ENCODE data around the gene FRMD3.
"Not testable (repeated sequence)": the region's sequence is repeated elsewhere in the genome, so short reads cannot be mapped to it uniquely, and the experiment has no call there.

FRMD3 gene

GRCh38 chr9:83359039-83359438, 179.2 kb downstream of the FRMD3 start:
- Mint-ChIP-seq H3K4me3 (no peak overlapping the region), H3K27me3 (peaks cover 3% of the 10 kb centered on the region), H3K9me3 (peaks cover 7% of the 10 kb centered on the region), H3K27ac (no peak overlapping the region), H3K36me3 (peaks cover 2% of the 10 kb centered on the region), H3K4me1 (no peaks in the 10 kb centered on the region)
- DNase-seq (ENCODE audit: low spot score in 2 of 2) (no peak), ATAC-seq (ENCODE audit: low read depth) (no peak)

- not testable (repeated sequence) for H3K27me3 Mint-ChIP-seq; H3K9me3 Mint-ChIP-seq; DNase-seq (ENCODE audit: low spot score in 2 of 2); H3K36me3 Mint-ChIP-seq; H3K27ac Mint-ChIP-seq; H3K4me3 Mint-ChIP-seq; ATAC-seq (ENCODE audit: low read depth); H3K4me1 Mint-ChIP-seq
These were observed 179.7 kb downstream of the FRMD3 start for GRCh38 chr9:83358493-83358892.

GRCh38 chr9:83355729-83356151, 182.5 kb downstream of the FRMD3 start:
- peaks cover 3% of the 10 kb centered on the region for H3K27me3 Mint-ChIP-seq
- no peak for DNase-seq (ENCODE audit: low spot score in 2 of 2)
- H3K4me3 Mint-ChIP-seq = no peak overlapping the region
- no peak for ATAC-seq (ENCODE audit: low read depth)
- H3K9me3 Mint-ChIP-seq = peaks cover 3% of the 10 kb centered on the region
- H3K4me1 Mint-ChIP-seq = no peaks in the 10 kb centered on the region
- no peak overlapping the region for H3K27ac Mint-ChIP-seq
- H3K36me3 Mint-ChIP-seq = peaks cover 2% of the 10 kb centered on the region

GRCh38 chr9:83355024-83355444, 183.2 kb downstream of the FRMD3 start:
- Mint-ChIP-seq H3K4me3 (no peak overlapping the region), H3K4me1 (no peaks in the 10 kb centered on the region), H3K27ac (no peak overlapping the region), H3K9me3 (peaks cover 3% of the 10 kb centered on the region), H3K36me3 (peaks cover 2% of the 10 kb centered on the region), H3K27me3 (peaks cover 3% of the 10 kb centered on the region)
- DNase-seq (ENCODE audit: low spot score in 2 of 2) = no peak
- ATAC-seq (ENCODE audit: low read depth) = no peak

- no peaks in the 10 kb centered on the region for H3K27me3 Mint-ChIP-seq
- no peak overlapping the region for H3K4me3 Mint-ChIP-seq
- no peaks in the 10 kb centered on the region for H3K9me3 Mint-ChIP-seq
- no peak overlapping the region for H3K27ac Mint-ChIP-seq
- DNase-seq (ENCODE audit: low spot score in 2 of 2) = no peak
- no peaks in the 10 kb centered on the region for H3K36me3 Mint-ChIP-seq
- H3K4me1 Mint-ChIP-seq = no peaks in the 10 kb centered on the region
- no peak for ATAC-seq (ENCODE audit: low read depth)
These were observed 189.2 kb downstream of the FRMD3 start for GRCh38 chr9:83349031-83349430.

- Mint-ChIP-seq H3K27ac (no peak overlapping the region), H3K36me3 (no peaks in the 10 kb centered on the region), H3K27me3 (no peaks in the 10 kb centered on the region), H3K4me1 (no peaks in the 10 kb centered on the region), H3K4me3 (no peak overlapping the region), H3K9me3 (no peaks in the 10 kb centered on the region)
- DNase-seq (ENCODE audit: low spot score in 2 of 2) (no peak), ATAC-seq (ENCODE audit: low read depth) (no peak)
These were observed 191.4 kb downstream of the FRMD3 start for GRCh38 chr9:83346655-83347420.

GRCh38 chr9:83343366-83343999, 194.7 kb downstream of the FRMD3 start:
- no peak overlapping the region for H3K27ac Mint-ChIP-seq
- H3K4me3 Mint-ChIP-seq = no peak overlapping the region
- no peak for ATAC-seq (ENCODE audit: low read depth)
- peaks cover 2% of the 10 kb centered on the region for H3K36me3 Mint-ChIP-seq
- no peaks in the 10 kb centered on the region for H3K27me3 Mint-ChIP-seq
- DNase-seq (ENCODE audit: low spot score in 2 of 2) = no peak
- no peaks in the 10 kb centered on the region for H3K9me3 Mint-ChIP-seq
- no peaks in the 10 kb centered on the region for H3K4me1 Mint-ChIP-seq

GRCh38 chr9:83342731-83343130, 195.5 kb downstream of the FRMD3 start:
- no peaks in the 10 kb centered on the region for H3K9me3 Mint-ChIP-seq
- no peak overlapping the region for H3K27ac Mint-ChIP-seq
- DNase-seq (ENCODE audit: low spot score in 2 of 2) (no peak), ATAC-seq (ENCODE audit: low read depth) (no peak)
- H3K4me3 Mint-ChIP-seq = no peak overlapping the region
- H3K4me1 Mint-ChIP-seq = no peaks in the 10 kb centered on the region
- H3K36me3 Mint-ChIP-seq = peaks cover 2% of the 10 kb centered on the region
- H3K27me3 Mint-ChIP-seq = no peaks in the 10 kb centered on the region

- Mint-ChIP-seq H3K4me1 (no peaks in the 10 kb centered on the region), H3K27me3 (no peaks in the 10 kb centered on the region), H3K36me3 (peaks cover 2% of the 10 kb centered on the region), H3K27ac (no peak overlapping the region), H3K4me3 (no peak overlapping the region), H3K9me3 (no peaks in the 10 kb centered on the region)
- no peak for ATAC-seq (ENCODE audit: low read depth)
- DNase-seq (ENCODE audit: low spot score in 2 of 2) = no peak
These were observed 196.2 kb downstream of the FRMD3 start for GRCh38 chr9:83342006-83342405.

GRCh38 chr9:83340451-83340850, 197.8 kb downstream of the FRMD3 start:
- no peak for ATAC-seq (ENCODE audit: low read depth)
- no peak for DNase-seq (ENCODE audit: low spot score in 2 of 2)
- no peak overlapping the region for H3K27ac Mint-ChIP-seq
- peaks cover 2% of the 10 kb centered on the region for H3K36me3 Mint-ChIP-seq
- H3K4me1 Mint-ChIP-seq = no peaks in the 10 kb centered on the region
- no peak overlapping the region for H3K4me3 Mint-ChIP-seq
- no peaks in the 10 kb centered on the region for H3K27me3 Mint-ChIP-seq
- H3K9me3 Mint-ChIP-seq = no peaks in the 10 kb centered on the region

- ATAC-seq (ENCODE audit: low read depth) (no peak), DNase-seq (ENCODE audit: low spot score in 2 of 2) (no peak)
- H3K27me3 Mint-ChIP-seq = no peaks in the 10 kb centered on the region
- H3K9me3 Mint-ChIP-seq = no peaks in the 10 kb centered on the region
- peaks cover 2% of the 10 kb centered on the region for H3K36me3 Mint-ChIP-seq
- no peak overlapping the region for H3K4me3 Mint-ChIP-seq
- no peak overlapping the region for H3K27ac Mint-ChIP-seq
- no peaks in the 10 kb centered on the region for H3K4me1 Mint-ChIP-seq
These were observed 198.8 kb downstream of the FRMD3 start for GRCh38 chr9:83339435-83339834.

- DNase-seq (ENCODE audit: low spot score in 2 of 2) (no peak), ATAC-seq (ENCODE audit: low read depth) (no peak)
- Mint-ChIP-seq H3K9me3 (no peaks in the 10 kb centered on the region), H3K4me1 (no peaks in the 10 kb centered on the region), H3K4me3 (no peak overlapping the region), H3K27me3 (no peaks in the 10 kb centered on the region), H3K27ac (no peak overlapping the region), H3K36me3 (peaks cover 2% of the 10 kb centered on the region)
These were observed 201.5 kb downstream of the FRMD3 start for GRCh38 chr9:83336706-83337105.

- Mint-ChIP-seq H3K27me3 (no peaks in the 10 kb centered on the region), H3K4me3 (no peak overlapping the region), H3K36me3 (no peaks in the 10 kb centered on the region), H3K4me1 (no peaks in the 10 kb centered on the region), H3K27ac (no peak overlapping the region), H3K9me3 (no peaks in the 10 kb centered on the region)
- peak; percentile 37 for ATAC-seq (ENCODE audit: low read depth)
- peak; percentile 18 to 22 for DNase-seq (ENCODE audit: low spot score in 2 of 2)
These were observed 203.9 kb downstream of the FRMD3 start for GRCh38 chr9:83334320-83334719.

- Mint-ChIP-seq H3K27me3 (no peaks in the 10 kb centered on the region), H3K36me3 (no peaks in the 10 kb centered on the region), H3K9me3 (no peaks in the 10 kb centered on the region), H3K4me1 (no peaks in the 10 kb centered on the region), H3K27ac (no peak overlapping the region), H3K4me3 (no peak overlapping the region)
- no peak for ATAC-seq (ENCODE audit: low read depth)
- DNase-seq (ENCODE audit: low spot score in 2 of 2) = no peak
These were observed 207.7 kb downstream of the FRMD3 start for GRCh38 chr9:83330207-83331196.
